COLO829 (cell line): Measurements from ENCODE around the gene CRTC1.

Source experiments
- DNase-seq: peaks from one replicate; pipeline ENCODE4 v3.0.0; 2012; ENCODE audit warnings: low spot score

The CRTC1 gene

GRCh38 chr19:18770663-18771327, 87.3 kb downstream of the CRTC1 start:
- DNase-seq: no peak

GRCh38 chr19:18771328-18772242, 88.1 kb downstream of the CRTC1 start:
- DNase-seq: no peak

GRCh38 chr19:18772620-18773587, 89.4 kb downstream of the CRTC1 start:
- DNase-seq: no peak

- no peak for DNase-seq
Observed at GRCh38 chr19:18773682-18774081, 90.2 kb downstream of the CRTC1 start.

GRCh38 chr19:18774107-18774506, 90.6 kb downstream of the CRTC1 start:
- DNase-seq: no peak

GRCh38 chr19:18774782-18775444, 91.4 kb downstream of the CRTC1 start:
- DNase-seq: no peak

GRCh38 chr19:18775586-18776287, 92.3 kb downstream of the CRTC1 start:
- no peak for DNase-seq

- DNase-seq: no peak
Observed at GRCh38 chr19:18776288-18776594, 92.8 kb downstream of the CRTC1 start.

- no peak for DNase-seq
Observed at GRCh38 chr19:18776736-18777135, 93.3 kb downstream of the CRTC1 start.

GRCh38 chr19:18777301-18778075, 94.0 kb downstream of the CRTC1 start:
- DNase-seq: no peak

- DNase-seq: no peak
Observed at GRCh38 chr19:18778076-18778389, 94.6 kb downstream of the CRTC1 start.

GRCh38 chr19:18778826-18779495, 95.5 kb downstream of the CRTC1 start:
- DNase-seq: no peak

- DNase-seq: no peak
Observed at GRCh38 chr19:18780081-18780480, 96.6 kb downstream of the CRTC1 start.

GRCh38 chr19:18780631-18781030, 97.2 kb downstream of the CRTC1 start:
- no peak for DNase-seq

- no peak for DNase-seq
Observed at GRCh38 chr19:18781047-18781600, 97.6 kb downstream of the CRTC1 start.

- DNase-seq: no peak
Observed at GRCh38 chr19:18781885-18782527, 98.5 kb downstream of the CRTC1 start.

- no peak for DNase-seq
Observed at GRCh38 chr19:18782559-18783225, 99.2 kb downstream of the CRTC1 start.

- DNase-seq: no peak
Observed at GRCh38 chr19:18783958-18784785, 100.7 kb downstream of the CRTC1 start.
